WTC11 (cell line): ENCODE measurements around the gene GNL3. TPM values are rescaled to one million over a fixed set of nuclear protein-coding genes. Genes with fewer than 3 reads are reported as not detected.

Source experiments
- ATAC-seq: fragments of 200-7000 bp; cut with Tn5 transposase; 2 replicates; pipeline ENCODE4 v1.10.0; 2021; ENCODE audit warnings: mild to moderate bottlenecking, moderate library complexity
- CTCF ChIA-PET: fragments of 300-600 bp; sonication (Branson Sonifier 250); formaldehyde crosslinking; loops from one replicate; lab custom pipeline; 2021; ENCODE audit warnings: antibody characterized with exemption; lab: Charles Lee
- POLR2A ChIA-PET: fragments of 350-600 bp; sonication (Branson Sonifier 250); formaldehyde crosslinking; loops from one replicate; lab custom pipeline; 2021; ENCODE audit warnings: antibody characterized with exemption; lab: Charles Lee
- DNase-seq: peaks from one replicate; pipeline ENCODE4 v3.0.0; 2021; ENCODE audit warnings: low spot score
- H3K27ac Mint-ChIP-seq: 2 replicates; pipeline ENCODE4 v1.8.0; 2021; ENCODE audit warnings: mixed read lengths
- H3K27me3 Mint-ChIP-seq: 2 replicates; pipeline ENCODE4 v1.8.0; 2021; ENCODE audit warnings: low read depth, mild to moderate bottlenecking, moderate library complexity, mixed read lengths
- H3K36me3 Mint-ChIP-seq: 2 replicates; pipeline ENCODE4 v1.8.0; 2021; ENCODE audit warnings: mixed read lengths
- H3K4me1 Mint-ChIP-seq: 2 replicates; pipeline ENCODE4 v1.8.0; 2022; ENCODE audit warnings: mixed read lengths
- H3K4me3 Mint-ChIP-seq: 2 replicates; pipeline ENCODE4 v1.8.0; 2021; ENCODE audit warnings: mild to moderate bottlenecking, moderate library complexity, mixed read lengths
- H3K9me3 Mint-ChIP-seq: 2 replicates; pipeline ENCODE4 v1.8.0; 2021; ENCODE audit warnings: mixed read lengths
- FOXJ3 ChIP-seq: sonication (generic); formaldehyde crosslinking; IDR thresholded peaks from 2 replicates; pipeline ENCODE4 v1.9.0; 2021; ENCODE audit warnings: missing genetic modification reagents, mild to moderate bottlenecking, borderline replicate concordance
- FOXK1 ChIP-seq: sonication (generic); formaldehyde crosslinking; IDR thresholded peaks from 2 replicates; pipeline ENCODE4 v1.8.0; 2022; ENCODE audit warnings: mild to moderate bottlenecking, moderate library complexity, missing genetic modification reagents
- HMGA2 ChIP-seq: fragments of 250-450 bp; sonication (Bioruptor Pico); IDR thresholded peaks from 2 replicates; pipeline ENCODE4 v1.4.0; 2021; ENCODE audit warnings: mild to moderate bottlenecking, moderate library complexity
- JAZF1 ChIP-seq: fragments of 250-450 bp; sonication (Bioruptor Pico); IDR thresholded peaks from 2 replicates; pipeline ENCODE4 v1.9.0; 2021; ENCODE audit warnings: moderate library complexity, mild to moderate bottlenecking, inconsistent platforms
- MYBL2 ChIP-seq: sonication (generic); formaldehyde crosslinking; IDR thresholded peaks from 2 replicates; pipeline ENCODE4 v1.8.1; 2023; ENCODE audit warnings: mild to moderate bottlenecking, moderate library complexity, missing genetic modification reagents
- RORB ChIP-seq: fragments of 250-450 bp; sonication (Bioruptor Pico); IDR thresholded peaks from 2 replicates; pipeline ENCODE4 v1.9.0; 2021; ENCODE audit warnings: mild to moderate bottlenecking
- ZNF138 ChIP-seq: sonication (generic); formaldehyde crosslinking; conservative IDR thresholded peaks from 2 replicates; pipeline ENCODE4 v1.8.1; 2022; ENCODE audit warnings: mild to moderate bottlenecking, moderate library complexity, missing genetic modification reagents
- ZNF232 ChIP-seq: sonication (generic); formaldehyde crosslinking; IDR thresholded peaks from 2 replicates; pipeline ENCODE4 v1.8.0; 2022; ENCODE audit warnings: mild to moderate bottlenecking, missing genetic modification reagents
- ZNF396 ChIP-seq: fragments of 250-450 bp; sonication (Bioruptor Pico); IDR thresholded peaks from 2 replicates; pipeline ENCODE4 v1.8.0; 2021; ENCODE audit warnings: mild to moderate bottlenecking, moderate library complexity, borderline replicate concordance
- ZNF423 ChIP-seq: fragments of 250-450 bp; sonication (Bioruptor Pico); IDR thresholded peaks from 2 replicates; pipeline ENCODE4 v2.1.2; 2022; ENCODE audit warnings: mild to moderate bottlenecking, moderate library complexity
- total RNA-seq: library from RNA; stranded (reverse); gene quantifications from 3 replicates; pipeline ENCODE4 v1.2.3, GENCODE V29; 2021
- TF ChIP-seq, protein P1 (sequence below): fragments of 250-450 bp; sonication (Bioruptor Pico); IDR thresholded peaks from 2 replicates; pipeline ENCODE4 v1.9.0; 2021; ENCODE audit warnings: moderate library complexity, mild to moderate bottlenecking, inconsistent platforms, borderline replicate concordance
- TF ChIP-seq, protein P2 (sequence below): fragments of 200-600 bp; IDR thresholded peaks from 2 replicates; pipeline ENCODE4 v1.8.0; 2022; ENCODE audit warnings: antibody characterized with exemption
- TF ChIP-seq, protein P3 (sequence below): fragments of 250-450 bp; sonication (Bioruptor Pico); IDR thresholded peaks from 2 replicates; pipeline ENCODE4 v1.9.0; 2021; ENCODE audit warnings: mild to moderate bottlenecking
- TF ChIP-seq, protein P4 (sequence below): sonication (generic); formaldehyde crosslinking; IDR thresholded peaks from 2 replicates; pipeline ENCODE4 v1.8.1; 2022; ENCODE audit warnings: low read depth, mild to moderate bottlenecking, moderate library complexity, missing genetic modification reagents, borderline replicate concordance
- TF ChIP-seq, protein P5 (sequence below): fragments of 250-450 bp; sonication (Bioruptor Pico); IDR thresholded peaks from 2 replicates; pipeline ENCODE4 v1.8.0; 2021; ENCODE audit warnings: mild to moderate bottlenecking
- TF ChIP-seq, protein P6 (sequence below): sonication (generic); formaldehyde crosslinking; IDR thresholded peaks from 2 replicates; pipeline ENCODE4 v1.8.0; 2023; ENCODE audit warnings: mild to moderate bottlenecking, missing genetic modification reagents

Gene GNL3
- total RNA-seq, 1 experiment from 2014 or later = 180 TPM

DNA sequence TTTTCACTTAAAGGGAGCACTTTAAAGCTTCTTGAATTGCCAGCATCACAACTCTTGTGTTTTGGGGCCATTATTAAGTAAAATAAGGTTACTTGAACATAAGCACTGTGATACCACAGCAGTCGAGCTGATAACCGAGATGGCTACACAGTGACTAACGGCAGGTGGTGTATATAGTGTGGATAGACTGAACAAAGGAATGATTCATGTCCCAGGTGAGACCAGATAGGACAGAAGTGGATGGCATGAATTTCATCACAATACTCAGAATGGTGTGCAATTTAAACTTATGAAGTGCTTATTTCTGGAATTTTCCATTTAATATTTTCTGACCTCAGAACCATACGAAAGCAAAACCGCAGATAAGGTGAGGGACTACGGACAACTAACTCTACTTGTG is 40.3 kb upstream of the GNL3 start (continued):
- TF ChIP-seq ZNF232 (CRISPR knock-in tag) (no peak), FOXK1 (no peak)

DNA sequence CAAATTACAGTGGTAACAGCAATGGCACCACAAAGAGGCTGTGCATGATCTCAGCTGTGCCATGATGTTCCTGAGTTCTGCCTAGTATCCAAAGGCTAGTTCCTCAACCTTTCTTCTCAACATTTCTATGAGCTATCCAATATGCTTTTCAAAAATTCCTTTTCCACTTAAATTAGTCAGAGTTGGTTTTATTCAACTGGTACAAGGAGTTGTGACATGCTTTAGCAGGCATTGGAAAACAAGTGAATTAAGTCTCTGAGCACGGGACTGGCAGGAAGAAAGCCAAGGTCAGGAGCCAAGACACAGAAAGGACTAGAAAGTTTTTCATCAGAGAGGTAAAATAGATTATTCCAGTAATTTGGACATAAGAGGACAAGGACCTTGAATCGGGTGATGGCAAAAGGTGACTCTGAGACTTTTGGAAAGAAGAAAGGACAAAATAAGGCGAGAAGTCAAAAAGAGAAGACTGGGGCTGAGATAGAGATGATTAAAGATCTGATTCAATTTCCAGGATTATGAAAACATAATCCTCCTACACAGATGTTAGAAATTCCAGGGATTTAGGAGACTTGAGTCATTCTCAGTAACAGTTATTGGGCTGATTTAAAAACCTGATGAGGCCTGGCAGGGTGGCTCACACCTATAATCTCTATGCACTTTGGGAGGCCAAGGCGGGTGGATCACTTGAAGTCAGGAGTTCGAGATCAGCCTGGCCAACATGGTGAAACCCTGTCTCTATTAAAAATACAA is 36.2 kb upstream of the GNL3 start:
- Mint-ChIP-seq H3K27me3 (no peaks in the 10 kb centered on the region), H3K36me3 (peaks cover 36% of the 10 kb centered on the region), H3K27ac (no peak overlapping the region), H3K9me3 (no peaks in the 10 kb centered on the region), H3K4me3 (no peak overlapping the region), H3K4me1 (no peaks in the 10 kb centered on the region)
- ATAC-seq (no peak), DNase-seq (no peak)
- ChIA-PET CTCF (no interaction called here), POLR2A (no interaction called here)
- TF ChIP-seq, protein P1, sequence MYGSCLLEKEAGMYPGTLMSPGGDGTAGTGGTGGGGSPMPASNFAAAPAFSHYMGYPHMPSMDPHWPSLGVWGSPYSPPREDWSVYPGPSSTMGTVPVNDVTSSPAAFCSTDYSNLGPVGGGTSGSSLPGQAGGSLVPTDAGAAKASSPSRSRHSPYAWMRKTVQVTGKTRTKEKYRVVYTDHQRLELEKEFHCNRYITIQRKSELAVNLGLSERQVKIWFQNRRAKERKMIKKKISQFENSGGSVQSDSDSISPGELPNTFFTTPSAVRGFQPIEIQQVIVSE (CRISPR knock-in tag) = no peak
- TF ChIP-seq HMGA2 (CRISPR knock-in tag) (no peak), RORB (no peak), ZNF138 (CRISPR knock-in tag) (no peak)
- TF ChIP-seq, protein P2, sequence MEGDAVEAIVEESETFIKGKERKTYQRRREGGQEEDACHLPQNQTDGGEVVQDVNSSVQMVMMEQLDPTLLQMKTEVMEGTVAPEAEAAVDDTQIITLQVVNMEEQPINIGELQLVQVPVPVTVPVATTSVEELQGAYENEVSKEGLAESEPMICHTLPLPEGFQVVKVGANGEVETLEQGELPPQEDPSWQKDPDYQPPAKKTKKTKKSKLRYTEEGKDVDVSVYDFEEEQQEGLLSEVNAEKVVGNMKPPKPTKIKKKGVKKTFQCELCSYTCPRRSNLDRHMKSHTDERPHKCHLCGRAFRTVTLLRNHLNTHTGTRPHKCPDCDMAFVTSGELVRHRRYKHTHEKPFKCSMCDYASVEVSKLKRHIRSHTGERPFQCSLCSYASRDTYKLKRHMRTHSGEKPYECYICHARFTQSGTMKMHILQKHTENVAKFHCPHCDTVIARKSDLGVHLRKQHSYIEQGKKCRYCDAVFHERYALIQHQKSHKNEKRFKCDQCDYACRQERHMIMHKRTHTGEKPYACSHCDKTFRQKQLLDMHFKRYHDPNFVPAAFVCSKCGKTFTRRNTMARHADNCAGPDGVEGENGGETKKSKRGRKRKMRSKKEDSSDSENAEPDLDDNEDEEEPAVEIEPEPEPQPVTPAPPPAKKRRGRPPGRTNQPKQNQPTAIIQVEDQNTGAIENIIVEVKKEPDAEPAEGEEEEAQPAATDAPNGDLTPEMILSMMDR = no peak

DNA sequence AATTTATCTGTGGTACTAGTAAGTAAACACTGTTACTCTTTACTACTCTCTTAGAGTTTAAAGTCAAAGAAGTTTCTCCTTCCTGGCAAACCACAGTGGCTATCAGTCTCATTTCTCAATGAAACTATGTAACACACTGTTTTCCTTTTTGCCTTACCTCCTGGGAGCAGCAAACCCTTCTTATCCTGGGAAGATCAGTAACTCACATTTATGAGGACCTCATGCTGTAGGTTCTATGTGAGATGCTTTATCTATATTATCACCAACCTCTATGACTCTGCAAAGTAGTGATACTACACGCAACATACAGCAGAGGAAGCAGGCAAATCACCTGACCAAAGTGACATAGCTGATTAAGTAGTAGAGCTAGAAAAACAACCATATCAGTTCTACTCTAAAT is 35.4 kb upstream of the GNL3 start:
- POLR2A ChIA-PET = no interaction called here
- DNase-seq = no peak
- TF ChIP-seq, protein P3, sequence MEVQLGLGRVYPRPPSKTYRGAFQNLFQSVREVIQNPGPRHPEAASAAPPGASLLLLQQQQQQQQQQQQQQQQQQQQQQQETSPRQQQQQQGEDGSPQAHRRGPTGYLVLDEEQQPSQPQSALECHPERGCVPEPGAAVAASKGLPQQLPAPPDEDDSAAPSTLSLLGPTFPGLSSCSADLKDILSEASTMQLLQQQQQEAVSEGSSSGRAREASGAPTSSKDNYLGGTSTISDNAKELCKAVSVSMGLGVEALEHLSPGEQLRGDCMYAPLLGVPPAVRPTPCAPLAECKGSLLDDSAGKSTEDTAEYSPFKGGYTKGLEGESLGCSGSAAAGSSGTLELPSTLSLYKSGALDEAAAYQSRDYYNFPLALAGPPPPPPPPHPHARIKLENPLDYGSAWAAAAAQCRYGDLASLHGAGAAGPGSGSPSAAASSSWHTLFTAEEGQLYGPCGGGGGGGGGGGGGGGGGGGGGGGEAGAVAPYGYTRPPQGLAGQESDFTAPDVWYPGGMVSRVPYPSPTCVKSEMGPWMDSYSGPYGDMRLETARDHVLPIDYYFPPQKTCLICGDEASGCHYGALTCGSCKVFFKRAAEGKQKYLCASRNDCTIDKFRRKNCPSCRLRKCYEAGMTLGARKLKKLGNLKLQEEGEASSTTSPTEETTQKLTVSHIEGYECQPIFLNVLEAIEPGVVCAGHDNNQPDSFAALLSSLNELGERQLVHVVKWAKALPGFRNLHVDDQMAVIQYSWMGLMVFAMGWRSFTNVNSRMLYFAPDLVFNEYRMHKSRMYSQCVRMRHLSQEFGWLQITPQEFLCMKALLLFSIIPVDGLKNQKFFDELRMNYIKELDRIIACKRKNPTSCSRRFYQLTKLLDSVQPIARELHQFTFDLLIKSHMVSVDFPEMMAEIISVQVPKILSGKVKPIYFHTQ (CRISPR knock-in tag) = no peak
- TF ChIP-seq MYBL2 (CRISPR knock-in tag) = no peak
- TF ChIP-seq, protein P4, sequence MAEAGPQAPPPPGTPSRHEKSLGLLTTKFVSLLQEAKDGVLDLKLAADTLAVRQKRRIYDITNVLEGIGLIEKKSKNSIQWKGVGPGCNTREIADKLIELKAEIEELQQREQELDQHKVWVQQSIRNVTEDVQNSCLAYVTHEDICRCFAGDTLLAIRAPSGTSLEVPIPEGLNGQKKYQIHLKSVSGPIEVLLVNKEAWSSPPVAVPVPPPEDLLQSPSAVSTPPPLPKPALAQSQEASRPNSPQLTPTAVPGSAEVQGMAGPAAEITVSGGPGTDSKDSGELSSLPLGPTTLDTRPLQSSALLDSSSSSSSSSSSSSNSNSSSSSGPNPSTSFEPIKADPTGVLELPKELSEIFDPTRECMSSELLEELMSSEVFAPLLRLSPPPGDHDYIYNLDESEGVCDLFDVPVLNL (CRISPR knock-in tag) = no peak
- no peak for TF ChIP-seq ZNF423 (CRISPR knock-in tag)
- TF ChIP-seq, protein P5, sequence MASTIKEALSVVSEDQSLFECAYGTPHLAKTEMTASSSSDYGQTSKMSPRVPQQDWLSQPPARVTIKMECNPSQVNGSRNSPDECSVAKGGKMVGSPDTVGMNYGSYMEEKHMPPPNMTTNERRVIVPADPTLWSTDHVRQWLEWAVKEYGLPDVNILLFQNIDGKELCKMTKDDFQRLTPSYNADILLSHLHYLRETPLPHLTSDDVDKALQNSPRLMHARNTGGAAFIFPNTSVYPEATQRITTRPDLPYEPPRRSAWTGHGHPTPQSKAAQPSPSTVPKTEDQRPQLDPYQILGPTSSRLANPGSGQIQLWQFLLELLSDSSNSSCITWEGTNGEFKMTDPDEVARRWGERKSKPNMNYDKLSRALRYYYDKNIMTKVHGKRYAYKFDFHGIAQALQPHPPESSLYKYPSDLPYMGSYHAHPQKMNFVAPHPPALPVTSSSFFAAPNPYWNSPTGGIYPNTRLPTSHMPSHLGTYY (CRISPR knock-in tag) = no peak
- TF ChIP-seq, protein P6, sequence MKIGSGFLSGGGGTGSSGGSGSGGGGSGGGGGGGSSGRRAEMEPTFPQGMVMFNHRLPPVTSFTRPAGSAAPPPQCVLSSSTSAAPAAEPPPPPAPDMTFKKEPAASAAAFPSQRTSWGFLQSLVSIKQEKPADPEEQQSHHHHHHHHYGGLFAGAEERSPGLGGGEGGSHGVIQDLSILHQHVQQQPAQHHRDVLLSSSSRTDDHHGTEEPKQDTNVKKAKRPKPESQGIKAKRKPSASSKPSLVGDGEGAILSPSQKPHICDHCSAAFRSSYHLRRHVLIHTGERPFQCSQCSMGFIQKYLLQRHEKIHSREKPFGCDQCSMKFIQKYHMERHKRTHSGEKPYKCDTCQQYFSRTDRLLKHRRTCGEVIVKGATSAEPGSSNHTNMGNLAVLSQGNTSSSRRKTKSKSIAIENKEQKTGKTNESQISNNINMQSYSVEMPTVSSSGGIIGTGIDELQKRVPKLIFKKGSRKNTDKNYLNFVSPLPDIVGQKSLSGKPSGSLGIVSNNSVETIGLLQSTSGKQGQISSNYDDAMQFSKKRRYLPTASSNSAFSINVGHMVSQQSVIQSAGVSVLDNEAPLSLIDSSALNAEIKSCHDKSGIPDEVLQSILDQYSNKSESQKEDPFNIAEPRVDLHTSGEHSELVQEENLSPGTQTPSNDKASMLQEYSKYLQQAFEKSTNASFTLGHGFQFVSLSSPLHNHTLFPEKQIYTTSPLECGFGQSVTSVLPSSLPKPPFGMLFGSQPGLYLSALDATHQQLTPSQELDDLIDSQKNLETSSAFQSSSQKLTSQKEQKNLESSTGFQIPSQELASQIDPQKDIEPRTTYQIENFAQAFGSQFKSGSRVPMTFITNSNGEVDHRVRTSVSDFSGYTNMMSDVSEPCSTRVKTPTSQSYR (CRISPR knock-in tag) = no peak
- TF ChIP-seq JAZF1 (CRISPR knock-in tag) = no peak
- TF ChIP-seq ZNF396 (CRISPR knock-in tag) = no peak
- TF ChIP-seq FOXJ3 (CRISPR knock-in tag) = no peak
- TF ChIP-seq, all 79 proteins: peak for 0
- H3K4me1 Mint-ChIP-seq = no peaks in the 10 kb centered on the region
- H3K9me3 Mint-ChIP-seq = no peaks in the 10 kb centered on the region
- CTCF ChIA-PET = no interaction called here
- no peak overlapping the region for H3K4me3 Mint-ChIP-seq
- H3K27ac Mint-ChIP-seq = no peak overlapping the region
- H3K27me3 Mint-ChIP-seq = no peaks in the 10 kb centered on the region
- H3K36me3 Mint-ChIP-seq = peaks cover 34% of the 10 kb centered on the region
- ATAC-seq = no peak
